DND-41 (cell line): ENCODE results near the gene SERINC3.
A peak's percentile ranks its signal among the peaks of the same experiment; 100 is the strongest.

Experiments used
- ATAC-seq: fragments of 200-7000 bp; cut with Tn5 transposase; 3 replicates; pipeline ENCODE4 v1.9.1; 2021; ENCODE audit warnings: low read depth; ENCODE audit not compliant: insufficient read depth
- DNase-seq: peaks from one replicate; pipeline ENCODE4 v3.0.0-alpha.2; 2020
- H2AFZ ChIP-seq: 2 replicates; pipeline ENCODE4 v1.6.0; 2012; ENCODE audit warnings: low read depth, low read length
- H3K27ac ChIP-seq: 2 replicates; pipeline ENCODE4 v1.5.1; 2012; ENCODE audit warnings: low read length, inconsistent platforms
- H3K27me3 ChIP-seq: fragments of 200-600 bp; sonication (generic); 2 replicates; pipeline ENCODE4 v1.6.0; 2012; ENCODE audit warnings: low read length, mild to moderate bottlenecking, inconsistent platforms; ENCODE audit not compliant: insufficient read depth, poor library complexity
- H3K36me3 ChIP-seq: 2 replicates; pipeline ENCODE4 v1.5.1; 2012; ENCODE audit warnings: low read length, inconsistent platforms; ENCODE audit not compliant: insufficient read depth
- H3K4me1 ChIP-seq: 2 replicates; pipeline ENCODE4 v1.5.1; 2012; ENCODE audit warnings: mild to moderate bottlenecking, low read length; ENCODE audit not compliant: insufficient read depth
- H3K4me2 ChIP-seq: 2 replicates; pipeline ENCODE4 v1.6.0; 2012; ENCODE audit warnings: mild to moderate bottlenecking, moderate library complexity, low read length, inconsistent platforms; ENCODE audit not compliant: insufficient read depth
- H3K4me3 ChIP-seq, 2 experiments: fragments of 200-600 bp in 1 of 2; shearing (Covaris generic) in 1 of 2; 2 replicates each; pipeline ENCODE4 v1.5.1; 2012 to 2016; ENCODE audit warnings: inconsistent platforms in 2 of 2, low read length in 2 of 2, mild to moderate bottlenecking in 2 of 2, low read depth in 1 of 2, moderate library complexity in 1 of 2
- H3K79me2 ChIP-seq: 2 replicates; pipeline ENCODE4 v1.6.0; 2012; ENCODE audit warnings: low read length, inconsistent platforms; ENCODE audit not compliant: insufficient read depth
- H3K9ac ChIP-seq: 2 replicates; pipeline ENCODE4 v1.6.0; 2012; ENCODE audit warnings: low read depth, mild to moderate bottlenecking, inconsistent platforms, low read length, moderate library complexity
- H3K9me3 ChIP-seq: 2 replicates; pipeline ENCODE4 v1.5.1; 2012; ENCODE audit warnings: low read length, moderate library complexity, mild to moderate bottlenecking, inconsistent platforms; ENCODE audit not compliant: insufficient read depth, severe bottlenecking
- H4K20me1 ChIP-seq: 2 replicates; pipeline ENCODE4 v1.6.0; 2012; ENCODE audit warnings: low read length; ENCODE audit not compliant: insufficient read depth
- CTCF ChIP-seq: IDR thresholded peaks from 2 replicates; pipeline ENCODE4 v1.5.1; 2012; ENCODE audit warnings: borderline replicate concordance, low read length, moderate library complexity, mild to moderate bottlenecking; ENCODE audit not compliant: poor library complexity, severe bottlenecking; ENCODE audit errors: extremely low read depth
- EZH2 ChIP-seq: IDR thresholded peaks from 3 replicates; pipeline ENCODE4 v1.6.1; 2012; ENCODE audit warnings: borderline replicate concordance, low read depth, mild to moderate bottlenecking, moderate library complexity, low read length, inconsistent platforms; ENCODE audit not compliant: severe bottlenecking

SERINC3 gene

GRCh38 chr20:44449864-44450263, 72.0 kb downstream of the SERINC3 start:
- H2AFZ ChIP-seq: no peak overlapping the region
- TF ChIP-seq EZH2: no peak
- no peak for TF ChIP-seq CTCF
- H3K36me3 ChIP-seq: no peaks in the 10 kb centered on the region
- H3K9me3 ChIP-seq: no peaks in the 10 kb centered on the region
- H3K79me2 ChIP-seq: no peaks in the 10 kb centered on the region
- H3K4me1 ChIP-seq: no peaks in the 10 kb centered on the region
- H3K4me2 ChIP-seq: no peak overlapping the region
- no peaks in the 10 kb centered on the region for H4K20me1 ChIP-seq
- no peak overlapping the region for H3K9ac ChIP-seq
- H3K4me3 ChIP-seq: no peak overlapping the region
- ATAC-seq: no peak
- no peak for DNase-seq
- H3K27me3 ChIP-seq: peaks cover 21% of the 10 kb centered on the region
- H3K27ac ChIP-seq: no peak overlapping the region

- Histone ChIP-seq H3K4me2 (no peak overlapping the region), H4K20me1 (no peaks in the 10 kb centered on the region), H3K27me3 (peaks cover 21% of the 10 kb centered on the region), H3K9ac (no peak overlapping the region), H3K27ac (no peak overlapping the region), H3K9me3 (no peaks in the 10 kb centered on the region), H3K79me2 (no peaks in the 10 kb centered on the region), H2AFZ (no peak overlapping the region), H3K4me3 (no peak overlapping the region), H3K36me3 (no peaks in the 10 kb centered on the region), H3K4me1 (no peaks in the 10 kb centered on the region)
- no peak for ATAC-seq
- peak; percentile 59 for TF ChIP-seq CTCF
- TF ChIP-seq EZH2: no peak
- DNase-seq: peak; percentile 26
Observed at GRCh38 chr20:44448753-44449546, 72.9 kb downstream of the SERINC3 start.

GRCh38 chr20:44447827-44448419, 73.9 kb downstream of the SERINC3 start:
- Histone ChIP-seq H3K79me2 (no peaks in the 10 kb centered on the region), H3K27ac (no peak overlapping the region), H3K9me3 (no peaks in the 10 kb centered on the region), H2AFZ (no peak overlapping the region), H3K4me3 (no peak overlapping the region), H3K9ac (no peak overlapping the region), H4K20me1 (no peaks in the 10 kb centered on the region), H3K36me3 (no peaks in the 10 kb centered on the region), H3K4me2 (no peak overlapping the region), H3K4me1 (no peaks in the 10 kb centered on the region), H3K27me3 (peaks cover 21% of the 10 kb centered on the region)
- ATAC-seq (no peak), DNase-seq (no peak)
- TF ChIP-seq CTCF (no peak), EZH2 (no peak)
